Mammary epithelial cell (primary cell): ENCODE results near the gene DIPK1B.
"Not testable (repeated sequence)": the region's sequence is repeated elsewhere in the genome, so short reads cannot be mapped to it uniquely, and the experiment has no call there.

Source experiments
- CTCF ChIP-seq, 2 donors: IDR thresholded peaks in 1 of 2; conservative IDR thresholded peaks in 1 of 2; 2 replicates each; pipeline ENCODE4 v1.5.1; 2011 to 2012; ENCODE audit warnings: inconsistent platforms in 2 of 2, low read length in 2 of 2, mild to moderate bottlenecking in 2 of 2, control low read depth in 1 of 2, low read depth in 1 of 2; ENCODE audit not compliant: insufficient read depth in 1 of 2; ENCODE audit errors: extremely low read depth in 1 of 2
- EZH2 ChIP-seq: IDR thresholded peaks from 2 replicates; pipeline ENCODE4 v1.6.1; 2012; ENCODE audit warnings: low read length, inconsistent platforms, borderline replicate concordance

- peak in 1 of 2 donors; percentile 46 for TF ChIP-seq CTCF (conservative IDR thresholded peaks at IDR 0.05 in 1 of 2, IDR thresholded peaks at IDR 0.05 in 1 of 2; ENCODE audit: extremely low read depth in 1 of 2, insufficient read depth in 1 of 2, low read depth in 1 of 2, low read length in 2 of 2)
- TF ChIP-seq EZH2, result not testable (repeated sequence)
These were observed 54.2 kb downstream of the DIPK1B start for GRCh38 chr9:136766410-136767120.
